ENCODE measurements around the gene HTT.

- TF ChIP-seq CTCF (IDR thresholded peaks at IDR 0.05) (no peak), POLR2A (IDR thresholded peaks at IDR 0.05) (no peak)
Measured at GRCh38 chr4:3179126-3179706, 104.7 kb downstream of the HTT start.

Measured in adrenal gland (tissue), 5 donors.